Measurements from ENCODE around the gene ADGRB3.
"Not testable (repeated sequence)": the region's sequence is repeated elsewhere in the genome, so short reads cannot be mapped to it uniquely, and the experiment has no call there.

The ADGRB3 gene

GRCh38 chr6:68744376-68744775, 109.3 kb downstream of the ADGRB3 start:
- H3K27me3 ChIP-seq (ENCODE audit: low read depth); DNase-seq (ENCODE audit: low spot score in 2 of 2); H3K9me3 ChIP-seq; H3K36me3 ChIP-seq (replicated peaks); H3K4me1 ChIP-seq; in situ Hi-C loops (cut with MboI; ENCODE audit: low sequenced_read_pairs); H3K4me3 ChIP-seq: not testable (repeated sequence)

GRCh38 chr6:68746376-68746775, 111.3 kb downstream of the ADGRB3 start:
- no peaks in the 10 kb centered on the region for H3K9me3 ChIP-seq
- no peak for DNase-seq (ENCODE audit: low spot score in 2 of 2)
- in situ Hi-C loops (cut with MboI; ENCODE audit: low sequenced_read_pairs) = no loop called here
- no peaks in the 10 kb centered on the region for H3K27me3 ChIP-seq (ENCODE audit: low read depth)
- H3K4me3 ChIP-seq = no peak overlapping the region
- H3K36me3 ChIP-seq (replicated peaks) = no peaks in the 10 kb centered on the region
- no peaks in the 10 kb centered on the region for H3K4me1 ChIP-seq

- in situ Hi-C loops (cut with MboI; ENCODE audit: low sequenced_read_pairs) = no loop called here
- Histone ChIP-seq H3K4me1 (no peaks in the 10 kb centered on the region), H3K27me3 (ENCODE audit: low read depth) (no peaks in the 10 kb centered on the region), H3K4me3 (no peak overlapping the region), H3K36me3 (replicated peaks) (no peaks in the 10 kb centered on the region), H3K9me3 (no peaks in the 10 kb centered on the region)
- no peak for DNase-seq (ENCODE audit: low spot score in 2 of 2)
Observed at GRCh38 chr6:68747110-68747790, 112.2 kb downstream of the ADGRB3 start.

- DNase-seq (ENCODE audit: low spot score in 2 of 2); in situ Hi-C loops (cut with MboI; ENCODE audit: low sequenced_read_pairs); H3K27me3 ChIP-seq (ENCODE audit: low read depth); H3K4me1 ChIP-seq; H3K9me3 ChIP-seq; H3K4me3 ChIP-seq; H3K36me3 ChIP-seq (replicated peaks): not testable (repeated sequence)
Observed at GRCh38 chr6:68747832-68748231, 112.8 kb downstream of the ADGRB3 start.

GRCh38 chr6:68754681-68755213, 119.7 kb downstream of the ADGRB3 start:
- in situ Hi-C loops (cut with MboI; ENCODE audit: low sequenced_read_pairs) = no loop called here
- H3K36me3 ChIP-seq (replicated peaks) = no peaks in the 10 kb centered on the region
- no peaks in the 10 kb centered on the region for H3K9me3 ChIP-seq
- H3K4me3 ChIP-seq = no peak overlapping the region
- H3K27me3 ChIP-seq (ENCODE audit: low read depth) = no peaks in the 10 kb centered on the region
- H3K4me1 ChIP-seq = no peaks in the 10 kb centered on the region
- no peak for DNase-seq (ENCODE audit: low spot score in 2 of 2)

GRCh38 chr6:68756454-68757375, 121.6 kb downstream of the ADGRB3 start:
- Histone ChIP-seq H3K4me3 (no peak overlapping the region), H3K4me1 (no peaks in the 10 kb centered on the region), H3K36me3 (replicated peaks) (no peaks in the 10 kb centered on the region), H3K9me3 (no peaks in the 10 kb centered on the region), H3K27me3 (ENCODE audit: low read depth) (no peaks in the 10 kb centered on the region)
- in situ Hi-C loops (cut with MboI; ENCODE audit: low sequenced_read_pairs) = no loop called here
- DNase-seq (ENCODE audit: low spot score in 2 of 2) = no peak

- H3K9me3 ChIP-seq = no peaks in the 10 kb centered on the region
- DNase-seq (ENCODE audit: low spot score in 2 of 2) = no peak
- H3K4me3 ChIP-seq = no peak overlapping the region
- H3K27me3 ChIP-seq (ENCODE audit: low read depth) = no peaks in the 10 kb centered on the region
- no peaks in the 10 kb centered on the region for H3K4me1 ChIP-seq
- in situ Hi-C loops (cut with MboI; ENCODE audit: low sequenced_read_pairs) = no loop called here
- no peaks in the 10 kb centered on the region for H3K36me3 ChIP-seq (replicated peaks)
Observed at GRCh38 chr6:68757821-68758220, 122.7 kb downstream of the ADGRB3 start.

GRCh38 chr6:68758559-68758958, 123.5 kb downstream of the ADGRB3 start:
- in situ Hi-C loops (cut with MboI; ENCODE audit: low sequenced_read_pairs) = no loop called here
- no peak for DNase-seq (ENCODE audit: low spot score in 2 of 2)
- H3K4me3 ChIP-seq = no peak overlapping the region
- no peaks in the 10 kb centered on the region for H3K36me3 ChIP-seq (replicated peaks)
- no peaks in the 10 kb centered on the region for H3K9me3 ChIP-seq
- H3K4me1 ChIP-seq = no peaks in the 10 kb centered on the region
- H3K27me3 ChIP-seq (ENCODE audit: low read depth) = no peaks in the 10 kb centered on the region

GRCh38 chr6:68760485-68760884, 125.4 kb downstream of the ADGRB3 start:
- Histone ChIP-seq H3K9me3 (no peaks in the 10 kb centered on the region), H3K27me3 (ENCODE audit: low read depth) (no peaks in the 10 kb centered on the region), H3K4me1 (no peaks in the 10 kb centered on the region), H3K4me3 (no peak overlapping the region), H3K36me3 (replicated peaks) (no peaks in the 10 kb centered on the region)
- no peak for DNase-seq (ENCODE audit: low spot score in 2 of 2)
- in situ Hi-C loops (cut with MboI; ENCODE audit: low sequenced_read_pairs) = no loop called here

GRCh38 chr6:68760941-68761676, 126.0 kb downstream of the ADGRB3 start:
- Histone ChIP-seq H3K36me3 (replicated peaks) (no peaks in the 10 kb centered on the region), H3K4me3 (no peak overlapping the region), H3K27me3 (ENCODE audit: low read depth) (no peaks in the 10 kb centered on the region), H3K9me3 (no peaks in the 10 kb centered on the region), H3K4me1 (no peaks in the 10 kb centered on the region)
- DNase-seq (ENCODE audit: low spot score in 2 of 2) = no peak
- in situ Hi-C loops (cut with MboI; ENCODE audit: low sequenced_read_pairs) = no loop called here

GRCh38 chr6:68761985-68762384, 126.9 kb downstream of the ADGRB3 start:
- H3K4me3 ChIP-seq = no peak overlapping the region
- H3K27me3 ChIP-seq (ENCODE audit: low read depth) = no peaks in the 10 kb centered on the region
- no peaks in the 10 kb centered on the region for H3K36me3 ChIP-seq (replicated peaks)
- H3K4me1 ChIP-seq = no peaks in the 10 kb centered on the region
- in situ Hi-C loops (cut with MboI; ENCODE audit: low sequenced_read_pairs) = no loop called here
- H3K9me3 ChIP-seq = no peaks in the 10 kb centered on the region
- DNase-seq (ENCODE audit: low spot score in 2 of 2) = no peak

- no peaks in the 10 kb centered on the region for H3K4me1 ChIP-seq
- no peaks in the 10 kb centered on the region for H3K36me3 ChIP-seq (replicated peaks)
- H3K9me3 ChIP-seq = no peaks in the 10 kb centered on the region
- no peak for DNase-seq (ENCODE audit: low spot score in 2 of 2)
- in situ Hi-C loops (cut with MboI; ENCODE audit: low sequenced_read_pairs) = no loop called here
- H3K4me3 ChIP-seq = no peak overlapping the region
- H3K27me3 ChIP-seq (ENCODE audit: low read depth) = no peaks in the 10 kb centered on the region
Observed at GRCh38 chr6:68771426-68771825, 136.3 kb downstream of the ADGRB3 start.

- DNase-seq (ENCODE audit: low spot score in 2 of 2) = no peak
- Histone ChIP-seq H3K9me3 (no peaks in the 10 kb centered on the region), H3K4me1 (no peaks in the 10 kb centered on the region), H3K27me3 (ENCODE audit: low read depth) (no peaks in the 10 kb centered on the region), H3K36me3 (replicated peaks) (no peaks in the 10 kb centered on the region), H3K4me3 (no peak overlapping the region)
- in situ Hi-C loops (cut with MboI; ENCODE audit: low sequenced_read_pairs) = no loop called here
Observed at GRCh38 chr6:68774843-68775242, 139.8 kb downstream of the ADGRB3 start.

- no peak overlapping the region for H3K4me3 ChIP-seq
- no peaks in the 10 kb centered on the region for H3K9me3 ChIP-seq
- H3K4me1 ChIP-seq = no peaks in the 10 kb centered on the region
- H3K36me3 ChIP-seq (replicated peaks) = no peaks in the 10 kb centered on the region
- in situ Hi-C loops (cut with MboI; ENCODE audit: low sequenced_read_pairs) = no loop called here
- H3K27me3 ChIP-seq (ENCODE audit: low read depth) = no peaks in the 10 kb centered on the region
- DNase-seq (ENCODE audit: low spot score in 2 of 2) = no peak
Observed at GRCh38 chr6:68776354-68776753, 141.3 kb downstream of the ADGRB3 start.

Measured in HAP-1 (cell line).